ENCODE results near the gene SEL1L3.

DNA sequence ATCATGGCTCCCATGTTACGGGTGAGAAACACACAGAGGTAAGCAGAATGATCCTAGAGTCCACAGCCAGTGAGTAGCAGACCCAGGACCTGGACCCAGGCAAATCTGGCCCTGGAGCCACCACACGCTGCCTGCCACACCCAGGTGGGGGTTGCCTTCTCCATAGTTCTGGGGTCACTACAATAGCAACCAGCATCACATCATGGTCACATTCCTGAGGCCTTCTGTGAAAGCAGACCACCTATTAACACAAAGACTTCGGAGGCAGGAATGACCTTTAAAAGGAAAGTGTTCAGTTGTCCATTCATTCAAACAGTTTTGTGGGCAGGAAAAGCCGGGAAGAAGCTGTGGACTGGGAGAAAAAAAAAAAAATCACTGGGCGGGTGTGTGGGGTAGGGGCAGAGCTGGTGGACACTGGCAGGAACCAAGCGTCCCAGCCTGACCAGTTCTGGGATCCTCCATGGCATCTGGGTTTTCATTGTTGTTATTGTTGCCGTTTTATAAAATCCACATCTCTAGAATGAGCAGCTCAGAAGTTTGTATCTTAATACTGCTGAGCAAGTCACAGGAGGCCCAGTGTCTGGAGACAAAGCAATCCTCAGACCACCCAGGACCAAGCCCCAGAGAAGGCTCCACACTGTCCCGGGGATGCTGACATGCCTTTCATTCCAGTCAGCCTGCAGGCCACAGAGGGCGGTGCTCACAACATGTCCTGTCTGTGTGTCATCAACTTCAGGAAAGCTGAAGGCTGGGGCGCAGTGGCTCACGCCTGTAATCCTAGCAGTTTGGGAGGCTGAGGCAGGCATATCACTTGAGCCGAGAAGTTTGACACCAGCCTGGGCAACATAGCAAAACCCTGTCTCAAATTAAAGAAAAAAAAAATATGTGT lies 67.0 kb downstream of the SEL1L3 start:
- TF ChIP-seq POLR2AphosphoS5 (IDR thresholded peaks at IDR 0.05): no peak
- TF ChIP-seq, protein P1, sequence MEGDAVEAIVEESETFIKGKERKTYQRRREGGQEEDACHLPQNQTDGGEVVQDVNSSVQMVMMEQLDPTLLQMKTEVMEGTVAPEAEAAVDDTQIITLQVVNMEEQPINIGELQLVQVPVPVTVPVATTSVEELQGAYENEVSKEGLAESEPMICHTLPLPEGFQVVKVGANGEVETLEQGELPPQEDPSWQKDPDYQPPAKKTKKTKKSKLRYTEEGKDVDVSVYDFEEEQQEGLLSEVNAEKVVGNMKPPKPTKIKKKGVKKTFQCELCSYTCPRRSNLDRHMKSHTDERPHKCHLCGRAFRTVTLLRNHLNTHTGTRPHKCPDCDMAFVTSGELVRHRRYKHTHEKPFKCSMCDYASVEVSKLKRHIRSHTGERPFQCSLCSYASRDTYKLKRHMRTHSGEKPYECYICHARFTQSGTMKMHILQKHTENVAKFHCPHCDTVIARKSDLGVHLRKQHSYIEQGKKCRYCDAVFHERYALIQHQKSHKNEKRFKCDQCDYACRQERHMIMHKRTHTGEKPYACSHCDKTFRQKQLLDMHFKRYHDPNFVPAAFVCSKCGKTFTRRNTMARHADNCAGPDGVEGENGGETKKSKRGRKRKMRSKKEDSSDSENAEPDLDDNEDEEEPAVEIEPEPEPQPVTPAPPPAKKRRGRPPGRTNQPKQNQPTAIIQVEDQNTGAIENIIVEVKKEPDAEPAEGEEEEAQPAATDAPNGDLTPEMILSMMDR (IDR thresholded peaks at IDR 0.05): no peak

Data from stomach (tissue), 4 donors.